Activated CD4-positive, alpha-beta T cell treated with anti-CD3 and anti-CD28 coated beads, Interleukin-2, amount 10 ng/mL, durations not matched to agents 24 days and 14 days (primary cell): ENCODE results near the gene NELFA. TPM values are rescaled to one million over a fixed set of nuclear protein-coding genes. Genes with fewer than 3 reads are reported as not detected.
"Not testable (repeated sequence)": the region's sequence is repeated elsewhere in the genome, so short reads cannot be mapped to it uniquely, and the experiment has no call there.

Source experiments
- DNase-seq: peaks from one replicate; pipeline ENCODE4 v3.0.0; 2022
- H3K27ac Mint-ChIP-seq: one replicate; pipeline ENCODE4 v1.8.0; 2022; ENCODE audit warnings: mild to moderate bottlenecking, mixed read lengths
- H3K27me3 Mint-ChIP-seq: one replicate; pipeline ENCODE4 v1.8.0; 2022; ENCODE audit warnings: mixed read lengths
- H3K36me3 Mint-ChIP-seq: one replicate; pipeline ENCODE4 v1.8.0; 2022; ENCODE audit warnings: low read depth, mild to moderate bottlenecking, mixed read lengths
- H3K4me1 Mint-ChIP-seq: one replicate; pipeline ENCODE4 v1.8.0; 2021; ENCODE audit warnings: mixed read lengths
- H3K4me3 Mint-ChIP-seq: one replicate; pipeline ENCODE4 v1.8.0; 2022; ENCODE audit warnings: mild to moderate bottlenecking, moderate library complexity, mixed read lengths
- H3K9me3 Mint-ChIP-seq: one replicate; pipeline ENCODE4 v1.8.0; 2021; ENCODE audit warnings: mixed read lengths
- intact Hi-C: fragments of 100-400 bp; cut with micrococcal nuclease; formaldehyde crosslinking; loops from one replicate; pipeline ENCODE4 v1.15.1; 2023
- total RNA-seq: library from RNA; stranded (reverse); gene quantifications from 2 replicates; pipeline ENCODE4 v1.2.3, GENCODE V29; 2022

Gene NELFA
- total RNA-seq, 1 donor from 2014 or later = 57.4 TPM

GRCh38 chr4:2024683-2025082 is 15.9 kb upstream of the NELFA start:
- H3K27ac Mint-ChIP-seq = no peak overlapping the region
- no peaks in the 10 kb centered on the region for H3K4me1 Mint-ChIP-seq
- intact Hi-C loops = no loop called here
- H3K27me3 Mint-ChIP-seq = peaks cover 64% of the 10 kb centered on the region
- H3K4me3 Mint-ChIP-seq = no peak overlapping the region
- H3K9me3 Mint-ChIP-seq = peaks cover 11% of the 10 kb centered on the region
- DNase-seq = no peak
- no peaks in the 10 kb centered on the region for H3K36me3 Mint-ChIP-seq

- H3K36me3 Mint-ChIP-seq, intact Hi-C loops, H3K4me3 Mint-ChIP-seq, H3K4me1 Mint-ChIP-seq, DNase-seq, H3K9me3 Mint-ChIP-seq, H3K27ac Mint-ChIP-seq: not testable (repeated sequence)
- peaks cover 56% of the 10 kb centered on the region for H3K27me3 Mint-ChIP-seq
Measured at GRCh38 chr4:2021358-2022018, 12.7 kb upstream of the NELFA start.

GRCh38 chr4:2015008-2015407 is 6.2 kb upstream of the NELFA start:
- Mint-ChIP-seq H3K36me3 (no peaks in the 10 kb centered on the region), H3K27ac (no peak overlapping the region), H3K4me1 (peaks cover 5% of the 10 kb centered on the region), H3K9me3 (no peaks in the 10 kb centered on the region), H3K4me3 (no peak overlapping the region), H3K27me3 (peaks cover 29% of the 10 kb centered on the region)
- intact Hi-C loops = no loop called here
- DNase-seq = no peak

GRCh38 chr4:2011583-2011982 is 2.8 kb upstream of the NELFA start:
- peaks cover 8% of the 10 kb centered on the region for H3K36me3 Mint-ChIP-seq
- DNase-seq = no peak
- no peak overlapping the region for H3K27ac Mint-ChIP-seq
- no peak overlapping the region for H3K4me3 Mint-ChIP-seq
- peaks cover 19% of the 10 kb centered on the region for H3K4me1 Mint-ChIP-seq
- H3K27me3 Mint-ChIP-seq = peaks cover 14% of the 10 kb centered on the region
- no peaks in the 10 kb centered on the region for H3K9me3 Mint-ChIP-seq
- intact Hi-C loops = no loop called here

GRCh38 chr4:2009651-2010233 is 968 bp upstream of the NELFA start:
- Mint-ChIP-seq H3K27ac (peak overlapping the region; percentile 79), H3K4me3 (peak overlapping the region; percentile 91), H3K4me1 (peaks cover 26% of the 10 kb centered on the region), H3K36me3 (peaks cover 22% of the 10 kb centered on the region), H3K27me3 (peaks cover 10% of the 10 kb centered on the region), H3K9me3 (no peaks in the 10 kb centered on the region)
- DNase-seq = peak; percentile 86
- intact Hi-C loops = loop anchor here (1.0 to 10.0 kb wide), 7 partner anchors 32 to 527 kb away; partner anchors contain the start of genes CFAP99, FAM193A, NSD2 and ZFYVE28

- peaks cover 22% of the 10 kb centered on the region for H3K36me3 Mint-ChIP-seq
- H3K27ac Mint-ChIP-seq = peak overlapping the region; percentile 91
- peak overlapping the region; percentile 91 for H3K4me3 Mint-ChIP-seq
- intact Hi-C loops = loop anchor here (5.0 to 10.0 kb wide), 4 partner anchors 134 to 406 kb away; partner anchors contain the start of genes CFAP99, NSD2 and ZFYVE28
- no peak for DNase-seq
- H3K9me3 Mint-ChIP-seq = no peaks in the 10 kb centered on the region
- H3K4me1 Mint-ChIP-seq = peaks cover 26% of the 10 kb centered on the region
- peaks cover 10% of the 10 kb centered on the region for H3K27me3 Mint-ChIP-seq
Measured at GRCh38 chr4:2008671-2008920, 178 bp downstream of the NELFA start.

- Mint-ChIP-seq H3K27me3 (peaks cover 10% of the 10 kb centered on the region), H3K4me1 (peaks cover 31% of the 10 kb centered on the region), H3K4me3 (peak overlapping the region; percentile 91), H3K27ac (peak overlapping the region; percentile 91), H3K9me3 (peaks cover 2% of the 10 kb centered on the region), H3K36me3 (peaks cover 27% of the 10 kb centered on the region)
- DNase-seq = peak; percentile 71
- intact Hi-C loops = loop anchor here (5.0 to 10.0 kb wide), 4 partner anchors 133 to 407 kb away; partner anchors contain the start of genes CFAP99, NSD2 and ZFYVE28
Measured at GRCh38 chr4:2007804-2008670, 737 bp downstream of the NELFA start.

- no peak for DNase-seq
- peaks cover 36% of the 10 kb centered on the region for H3K36me3 Mint-ChIP-seq
- peak overlapping the region; percentile 91 for H3K27ac Mint-ChIP-seq
- H3K4me1 Mint-ChIP-seq = peaks cover 39% of the 10 kb centered on the region
- H3K27me3 Mint-ChIP-seq = peaks cover 8% of the 10 kb centered on the region
- H3K9me3 Mint-ChIP-seq = peaks cover 4% of the 10 kb centered on the region
- intact Hi-C loops = loop anchor here (5.0 to 10.0 kb wide), 4 partner anchors 132 to 408 kb away; partner anchors contain the start of genes CFAP99, NSD2 and ZFYVE28
- peak overlapping the region; percentile 91 for H3K4me3 Mint-ChIP-seq
Measured at GRCh38 chr4:2006956-2007653, 1.7 kb downstream of the NELFA start.

- Mint-ChIP-seq H3K4me1 (peaks cover 39% of the 10 kb centered on the region), H3K9me3 (peaks cover 4% of the 10 kb centered on the region), H3K36me3 (peaks cover 39% of the 10 kb centered on the region), H3K27me3 (peaks cover 5% of the 10 kb centered on the region), H3K4me3 (peak overlapping the region; percentile 26), H3K27ac (no peak overlapping the region)
- DNase-seq = no peak
- intact Hi-C loops = loop anchor here (5.0 to 10.0 kb wide), 4 partner anchors 132 to 408 kb away; partner anchors contain the start of genes CFAP99, NSD2 and ZFYVE28
Measured at GRCh38 chr4:2006367-2006766, 2.4 kb downstream of the NELFA start.

- not testable (repeated sequence) for DNase-seq, H3K27me3 Mint-ChIP-seq, H3K27ac Mint-ChIP-seq, H3K4me3 Mint-ChIP-seq
- Mint-ChIP-seq H3K9me3 (peaks cover 27% of the 10 kb centered on the region), H3K4me1 (peaks cover 38% of the 10 kb centered on the region), H3K36me3 (peaks cover 69% of the 10 kb centered on the region)
- intact Hi-C loops = loop anchor here (10.0 kb wide), 2 partner anchors 129 to 411 kb away; partner anchors contain the start of genes CFAP99, NSD2 and ZFYVE28
Measured at GRCh38 chr4:2003361-2003760, 5.4 kb downstream of the NELFA start.

- peaks cover 33% of the 10 kb centered on the region for H3K9me3 Mint-ChIP-seq
- H3K4me3 Mint-ChIP-seq, H3K27me3 Mint-ChIP-seq: not testable (repeated sequence)
Measured at GRCh38 chr4:1999308-1999707, 9.5 kb downstream of the NELFA start.

GRCh38 chr4:1998296-1998695 is 10.5 kb downstream of the NELFA start:
- intact Hi-C loops = no loop called here
- H3K9me3 Mint-ChIP-seq = peaks cover 33% of the 10 kb centered on the region

More at GRCh38 chr4:1999308-1999707, 9.5 kb downstream of the NELFA start:
- Mint-ChIP-seq H3K36me3 (peaks cover 79% of the 10 kb centered on the region), H3K4me1 (peaks cover 24% of the 10 kb centered on the region)
- H3K27ac Mint-ChIP-seq, DNase-seq, intact Hi-C loops: not testable (repeated sequence)

GRCh38 chr4:1997712-1998111 is 11.1 kb downstream of the NELFA start:
- DNase-seq = no peak
- no peak overlapping the region for H3K27ac Mint-ChIP-seq
- H3K4me1 Mint-ChIP-seq = peaks cover 18% of the 10 kb centered on the region
- H3K27me3 Mint-ChIP-seq = no peaks in the 10 kb centered on the region
- no peak overlapping the region for H3K4me3 Mint-ChIP-seq
- H3K9me3 Mint-ChIP-seq = peaks cover 29% of the 10 kb centered on the region
- peaks cover 73% of the 10 kb centered on the region for H3K36me3 Mint-ChIP-seq
- intact Hi-C loops = no loop called here

More at GRCh38 chr4:1998296-1998695, 10.5 kb downstream of the NELFA start:
- Mint-ChIP-seq H3K4me1 (peaks cover 23% of the 10 kb centered on the region), H3K27ac (no peak overlapping the region), H3K4me3 (no peak overlapping the region), H3K36me3 (peaks cover 79% of the 10 kb centered on the region), H3K27me3 (no peaks in the 10 kb centered on the region)
- DNase-seq = no peak
